Thymus (tissue), 11 donors: Measurements from ENCODE around the gene TCIRG1. TPM values are rescaled to one million over a fixed set of nuclear protein-coding genes. Genes with fewer than 3 reads are reported as not detected.

Experiments
- DNase-seq, 9 donors: peaks; one replicate each; pipeline ENCODE4 v3.0.0-alpha.2; 2013; ENCODE audit warnings: low spot score in 9 of 9, low read depth in 6 of 9, missing footprints in 1 of 9
- H3K27ac ChIP-seq, 2 donors: one replicate each; pipeline ENCODE4 v1.5.1; 2013; ENCODE audit warnings: control low read depth in 1 of 2, low read depth in 1 of 2, low read length in 1 of 2, mild to moderate bottlenecking in 1 of 2, moderate library complexity in 1 of 2
- H3K27me3 ChIP-seq, 2 donors: one replicate each; pipeline ENCODE4 v1.5.1; 2013; ENCODE audit warnings: low read length in 1 of 2; ENCODE audit not compliant: control insufficient read depth in 2 of 2, insufficient read depth in 1 of 2
- H3K36me3 ChIP-seq, 2 donors: one replicate each; pipeline ENCODE4 v1.5.1; 2013; ENCODE audit warnings: low read length in 1 of 2, mild to moderate bottlenecking in 1 of 2, moderate library complexity in 1 of 2; ENCODE audit not compliant: control insufficient read depth in 2 of 2, insufficient read depth in 2 of 2
- H3K4me1 ChIP-seq, 2 donors: one replicate each; pipeline ENCODE4 v1.5.1; 2013; ENCODE audit warnings: low read length in 2 of 2; ENCODE audit not compliant: control insufficient read depth in 2 of 2, insufficient read depth in 2 of 2
- H3K4me3 ChIP-seq, 2 donors: one replicate each; pipeline ENCODE4 v1.5.1; 2013; ENCODE audit warnings: low read length in 2 of 2, control low read depth in 1 of 2, mild to moderate bottlenecking in 1 of 2
- H3K9me3 ChIP-seq, 2 donors: one replicate each; pipeline ENCODE4 v1.5.1; 2013; ENCODE audit warnings: low read length in 1 of 2, mild to moderate bottlenecking in 1 of 2; ENCODE audit not compliant: control insufficient read depth in 2 of 2, insufficient read depth in 1 of 2
- WGBS: extraction: QIAGEN DNeasy Blood & Tissue Kit; methylation state at CpG from one replicate; pipeline ENCODE4 v1.1.7; 2013; 5-methylcytosine and 5-hydroxymethylcytosine counted together
- polyA plus RNA-seq: library from polyadenylated mRNA; stranded (reverse); fragments of 200-250 nt; gene quantifications from one replicate; pipeline ENCODE4 v1.2.3, GENCODE V29; 2013
- total RNA-seq: library from RNA; stranded (reverse); fragments of 120-200 nt; gene quantifications from one replicate; pipeline ENCODE4 v1.2.4, GENCODE V29; 2013
- donor health status: healthy.

Gene TCIRG1
- total and polyA plus RNA-seq, 2 donors = 44.8 to 236 TPM

- 96% methylated on average over 18 of the region's 18 CpGs for WGBS
- H3K4me1 ChIP-seq = peaks cover 5 to 22% of the 10 kb centered on the region in 2 donors
- peaks cover 0 to 1% of the 10 kb centered on the region in 2 donors for H3K9me3 ChIP-seq
- no peak overlapping the region for H3K4me3 ChIP-seq
- peaks cover 34 to 72% of the 10 kb centered on the region in 2 donors for H3K36me3 ChIP-seq
- no peak overlapping the region for H3K27ac ChIP-seq
- DNase-seq = no peak
- no peaks in the 10 kb centered on the region for H3K27me3 ChIP-seq
Observed at GRCh38 chr11:68044898-68045351, 6.1 kb downstream of the TCIRG1 start.

DNA sequence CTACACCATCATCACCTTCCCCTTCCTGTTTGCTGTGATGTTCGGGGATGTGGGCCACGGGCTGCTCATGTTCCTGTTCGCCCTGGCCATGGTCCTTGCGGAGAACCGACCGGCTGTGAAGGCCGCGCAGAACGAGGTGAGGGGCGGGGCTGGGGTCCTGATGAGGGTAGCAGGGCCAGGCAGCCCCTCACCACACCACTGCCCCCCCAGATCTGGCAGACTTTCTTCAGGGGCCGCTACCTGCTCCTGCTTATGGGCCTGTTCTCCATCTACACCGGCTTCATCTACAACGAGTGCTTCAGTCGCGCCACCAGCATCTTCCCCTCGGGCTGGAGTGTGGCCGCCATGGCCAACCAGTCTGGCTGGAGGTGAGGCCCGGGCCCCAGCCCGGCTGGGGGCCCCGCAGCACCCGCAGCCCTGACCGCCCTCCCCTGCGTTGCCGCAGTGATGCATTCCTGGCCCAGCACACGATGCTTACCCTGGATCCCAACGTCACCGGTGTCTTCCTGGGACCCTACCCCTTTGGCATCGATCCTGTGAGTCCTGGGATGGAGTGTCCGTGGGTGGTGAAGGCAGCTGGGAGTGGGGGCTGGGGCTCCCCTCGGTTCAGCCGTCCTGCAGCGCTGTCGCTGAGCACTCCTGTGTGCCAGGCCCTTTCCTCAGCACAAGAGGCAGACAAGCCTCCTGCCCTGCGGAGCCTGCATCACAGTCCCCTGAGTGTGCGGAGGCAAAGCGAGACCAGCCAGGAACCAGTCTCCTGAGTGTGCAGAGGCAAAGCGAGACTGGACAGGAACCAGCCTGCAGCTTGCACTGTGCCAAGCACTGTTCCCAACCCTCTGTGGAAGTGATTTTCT lies 8.8 kb downstream of the TCIRG1 start:
- 97% methylated on average over 37 of the region's 37 CpGs for WGBS
- H3K4me3 ChIP-seq = no peak overlapping the region
- H3K9me3 ChIP-seq = no peaks in the 10 kb centered on the region
- H3K27ac ChIP-seq = no peak overlapping the region
- peaks cover 49 to 88% of the 10 kb centered on the region in 2 donors for H3K36me3 ChIP-seq
- DNase-seq = no peak
- H3K4me1 ChIP-seq = no peaks in the 10 kb centered on the region
- H3K27me3 ChIP-seq = no peaks in the 10 kb centered on the region

GRCh38 chr11:68048681-68049508 lies 10.1 kb downstream of the TCIRG1 start:
- Histone ChIP-seq H3K9me3 (no peaks in the 10 kb centered on the region), H3K27me3 (no peaks in the 10 kb centered on the region), H3K27ac (no peak overlapping the region), H3K4me1 (no peaks in the 10 kb centered on the region), H3K36me3 (peaks cover 54 to 86% of the 10 kb centered on the region in 2 donors), H3K4me3 (no peak overlapping the region)
- no peak for DNase-seq
- WGBS = 97% methylated on average over 35 of the region's 35 CpGs

DNA sequence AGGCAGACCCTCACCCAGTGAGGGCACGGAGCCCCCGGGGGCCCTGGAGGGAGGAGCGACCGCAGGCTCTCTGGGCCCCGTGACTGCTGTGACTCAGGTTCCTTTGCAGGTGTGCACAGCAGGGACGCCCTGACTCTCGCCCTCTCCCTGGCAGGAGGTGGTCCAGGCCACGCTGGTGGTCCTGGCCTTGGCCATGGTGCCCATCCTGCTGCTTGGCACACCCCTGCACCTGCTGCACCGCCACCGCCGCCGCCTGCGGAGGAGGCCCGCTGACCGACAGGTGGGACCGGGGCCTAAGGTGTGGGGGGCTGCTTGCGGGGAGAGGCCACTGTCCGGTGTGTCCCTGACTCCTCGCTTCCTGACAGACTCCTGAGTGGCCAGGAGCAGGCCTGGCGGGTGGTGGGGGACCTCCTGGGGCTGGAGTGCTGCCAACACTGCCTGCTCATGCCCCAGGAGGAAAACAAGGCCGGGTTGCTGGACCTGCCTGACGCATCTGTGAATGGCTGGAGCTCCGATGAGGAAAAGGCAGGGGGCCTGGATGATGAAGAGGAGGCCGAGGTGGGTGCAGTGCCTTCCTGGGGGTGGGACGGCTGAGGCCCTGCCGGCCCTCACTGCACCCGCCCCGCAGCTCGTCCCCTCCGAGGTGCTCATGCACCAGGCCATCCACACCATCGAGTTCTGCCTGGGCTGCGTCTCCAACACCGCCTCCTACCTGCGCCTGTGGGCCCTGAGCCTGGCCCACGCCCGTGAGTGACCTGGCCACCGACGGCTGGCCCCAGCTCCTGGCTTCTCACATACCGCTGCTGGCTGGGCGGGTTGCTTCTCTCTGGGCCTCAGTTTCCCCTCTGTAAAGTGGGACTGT lies 10.9 kb downstream of the TCIRG1 start:
- no peak for DNase-seq
- H3K4me1 ChIP-seq = no peaks in the 10 kb centered on the region
- H3K9me3 ChIP-seq = no peaks in the 10 kb centered on the region
- peaks cover 48 to 79% of the 10 kb centered on the region in 2 donors for H3K36me3 ChIP-seq
- no peaks in the 10 kb centered on the region for H3K27me3 ChIP-seq
- WGBS = 98% methylated on average over 40 of the region's 40 CpGs
- H3K4me3 ChIP-seq = no peak overlapping the region
- no peak overlapping the region for H3K27ac ChIP-seq

GRCh38 chr11:68050371-68050841 lies 11.6 kb downstream of the TCIRG1 start:
- no peak for DNase-seq
- Histone ChIP-seq H3K9me3 (no peaks in the 10 kb centered on the region), H3K4me3 (no peak overlapping the region), H3K36me3 (peaks cover 47 to 73% of the 10 kb centered on the region in 2 donors), H3K4me1 (no peaks in the 10 kb centered on the region), H3K27ac (no peak overlapping the region), H3K27me3 (no peaks in the 10 kb centered on the region)
- WGBS = 99% methylated on average over 18 of the region's 18 CpGs

GRCh38 chr11:68051191-68052136 lies 12.6 kb downstream of the TCIRG1 start:
- no peaks in the 10 kb centered on the region for H3K9me3 ChIP-seq
- 97% methylated on average over 14 of the region's 14 CpGs for WGBS
- H3K36me3 ChIP-seq = peaks cover 42 to 65% of the 10 kb centered on the region in 2 donors
- H3K4me3 ChIP-seq = no peak overlapping the region
- no peaks in the 10 kb centered on the region for H3K4me1 ChIP-seq
- H3K27me3 ChIP-seq = no peaks in the 10 kb centered on the region
- H3K27ac ChIP-seq = no peak overlapping the region
- no peak for DNase-seq

GRCh38 chr11:68052137-68052873 lies 13.5 kb downstream of the TCIRG1 start:
- Histone ChIP-seq H3K4me3 (no peak overlapping the region), H3K9me3 (no peaks in the 10 kb centered on the region), H3K36me3 (peaks cover 38 to 62% of the 10 kb centered on the region in 2 donors), H3K27ac (no peak overlapping the region), H3K27me3 (no peaks in the 10 kb centered on the region), H3K4me1 (no peaks in the 10 kb centered on the region)
- WGBS = 97% methylated on average over 15 of the region's 15 CpGs
- DNase-seq = no peak
